Endothelial cell of umbilical vein (primary cell): Measurements from ENCODE around the gene PRKACB. TPM values are rescaled to one million over a fixed set of nuclear protein-coding genes. Genes with fewer than 3 reads are reported as not detected.

Source experiments
- BruUV-seq: library from RNA; stranded (reverse); fragments of 400-500 nt; replicated peaks from 2 replicates; lab custom pipeline; 2021; lab: Mats Ljungman, UMichigan
- CTCF ChIA-PET: fragments of 300-600, 350-600 bp; sonication (Branson Sonifier 250); formaldehyde crosslinking; loops from one replicate; lab custom pipeline; 2021; ENCODE audit warnings: antibody characterized with exemption, inconsistent platforms; lab: Charles Lee
- POLR2A ChIA-PET: fragments of 300-600, 350-600 bp; sonication (Branson Sonifier 250); formaldehyde crosslinking; loops from one replicate; lab custom pipeline; 2021; ENCODE audit warnings: antibody characterized with exemption, inconsistent platforms; lab: Charles Lee
- DNase-seq: peaks from one replicate; pipeline ENCODE4 v3.0.0-alpha.2; 2011; ENCODE audit warnings: low read depth, low spot score
- FAIRE-seq: peaks from 2 replicates; lab custom pipeline; 2011; peaks lifted over from hg19 to GRCh38; lab: Jason Lieb, UNC
- H2AFZ ChIP-seq: 2 replicates; pipeline ENCODE4 v1.6.0; 2012; ENCODE audit warnings: low read depth, low read length, control low read depth, inconsistent platforms
- H3K27ac ChIP-seq: 2 replicates; pipeline ENCODE4 v1.5.1; 2011; ENCODE audit warnings: low read depth, mild to moderate bottlenecking, control low read depth, low read length, moderate library complexity; ENCODE audit not compliant: insufficient read depth
- H3K27me3 ChIP-seq, 2 experiments: 2 replicates each; pipeline versions ENCODE4 v1.6.0 to v1.6.1; 2011; ENCODE audit warnings: low read length in 2 of 2, mixed read lengths in 1 of 2; ENCODE audit not compliant: control insufficient read depth in 2 of 2, insufficient read depth in 2 of 2
- H3K36me3 ChIP-seq, 2 experiments: 2 replicates in 1 of 2; 3 replicates in 1 of 2; pipeline ENCODE4 v1.5.1; 2011; ENCODE audit warnings: low read length in 2 of 2, mild to moderate bottlenecking in 1 of 2, moderate library complexity in 1 of 2; ENCODE audit not compliant: control insufficient read depth in 2 of 2, insufficient read depth in 2 of 2; ENCODE audit errors: extremely low read depth in 1 of 2
- H3K4me1 ChIP-seq: 3 replicates; pipeline ENCODE4 v1.5.1; 2011; ENCODE audit warnings: mild to moderate bottlenecking, low read length; ENCODE audit not compliant: control insufficient read depth, insufficient read depth; ENCODE audit errors: extremely low read depth
- H3K4me2 ChIP-seq: 2 replicates; pipeline ENCODE4 v1.6.1; 2011; ENCODE audit warnings: low read length, control low read depth, mixed read lengths; ENCODE audit not compliant: insufficient read depth
- H3K4me3 ChIP-seq, 3 experiments: fragments of 200-600 bp in 1 of 3; sonication (generic), shearing (Covaris generic) in 1 of 3; replicated peaks in 1 of 3; 2 replicates each; pipeline ENCODE4 v1.5.1; 2011 to 2016; ENCODE audit warnings: control low read depth in 3 of 3, low read length in 3 of 3, mild to moderate bottlenecking in 2 of 3, inconsistent platforms in 1 of 3, low read depth in 1 of 3, moderate library complexity in 1 of 3; ENCODE audit not compliant: insufficient read depth in 1 of 3
- H3K79me2 ChIP-seq: 2 replicates; pipeline ENCODE4 v1.6.0; 2012; ENCODE audit warnings: low read length, inconsistent platforms; ENCODE audit not compliant: control insufficient read depth, insufficient read depth
- H3K9ac ChIP-seq: replicated peaks from 2 replicates; pipeline ENCODE3; 2011; ENCODE audit warnings: low read length, control low read depth; ENCODE audit not compliant: insufficient read depth; ENCODE audit errors: extremely low read depth
- H3K9me1 ChIP-seq: replicated peaks from 3 replicates; pipeline ENCODE4 v1.6.0; 2011; ENCODE audit warnings: mild to moderate bottlenecking, low read length; ENCODE audit not compliant: control insufficient read depth, insufficient read depth; ENCODE audit errors: extremely low read depth
- H3K9me3 ChIP-seq: replicated peaks from 2 replicates; pipeline ENCODE4 v1.5.1; 2012; ENCODE audit warnings: low read length, inconsistent platforms; ENCODE audit not compliant: control insufficient read depth, insufficient read depth
- H4K20me1 ChIP-seq: replicated peaks from 2 replicates; pipeline ENCODE3; 2011; ENCODE audit warnings: mild to moderate bottlenecking, low read length; ENCODE audit not compliant: control insufficient read depth, insufficient read depth; ENCODE audit errors: extremely low read depth
- CTCF ChIP-seq, 2 donors: IDR thresholded peaks; 1 replicate in 1 of 2; 2 replicates in 1 of 2; pipeline ENCODE4 v1.5.1; 2011; ENCODE audit warnings: low read length in 2 of 2, mild to moderate bottlenecking in 2 of 2, moderate library complexity in 2 of 2, control low read depth in 1 of 2, inconsistent platforms in 1 of 2, low read depth in 1 of 2; ENCODE audit not compliant: insufficient read depth in 1 of 2; ENCODE audit errors: extremely low read depth in 1 of 2
- EZH2 ChIP-seq: IDR thresholded peaks from 2 replicates; pipeline ENCODE4 v1.6.1; 2012; ENCODE audit warnings: borderline replicate concordance, low read depth, mild to moderate bottlenecking, moderate library complexity, low read length, inconsistent platforms; ENCODE audit not compliant: severe bottlenecking
- FOS ChIP-seq: IDR thresholded peaks from 2 replicates; pipeline ENCODE4 v1.6.1; 2011; ENCODE audit warnings: mild to moderate bottlenecking, low read length, moderate library complexity, borderline replicate concordance; ENCODE audit not compliant: insufficient read depth
- GATA2 ChIP-seq: IDR thresholded peaks from 2 replicates; pipeline ENCODE4 v1.7.0; 2011; ENCODE audit warnings: low read depth, mild to moderate bottlenecking, moderate library complexity, mixed read lengths, low read length; ENCODE audit not compliant: insufficient read length, insufficient read depth
- JUN ChIP-seq: IDR thresholded peaks from 2 replicates; pipeline ENCODE4 v1.6.1; 2011; ENCODE audit warnings: borderline replicate concordance, low read depth; ENCODE audit not compliant: insufficient read length, insufficient read depth
- MAX ChIP-seq: IDR thresholded peaks from 2 replicates; pipeline ENCODE4 v1.6.1; 2011; ENCODE audit not compliant: insufficient read depth, insufficient read length
- MYC ChIP-seq: IDR thresholded peaks from one replicate; pipeline ENCODE4 v1.6.1; 2011; ENCODE audit warnings: mild to moderate bottlenecking, low read depth, low read length
- POLR2A ChIP-seq: IDR thresholded peaks from 2 replicates; pipeline ENCODE4 v1.6.1; 2012; ENCODE audit warnings: low read depth, mild to moderate bottlenecking, control low read depth, low read length
- POLR2AphosphoS5 ChIP-seq: IDR thresholded peaks from 2 replicates; pipeline ENCODE4 v1.6.1; 2012; ENCODE audit warnings: low read depth, mild to moderate bottlenecking, control low read depth, low read length, moderate library complexity; ENCODE audit not compliant: insufficient read depth
- dilution Hi-C: fragments of 300-500 bp; cut with MboI; formaldehyde crosslinking; loops from one replicate; pipeline ENCODE4 v1.15.0; 2019; ENCODE audit warnings: low sequenced_read_pairs; ENCODE audit not compliant: extremely low pct_ligation_motif_present
- intact Hi-C: fragments of 100-400 bp; cut with micrococcal nuclease; formaldehyde crosslinking; loops from one replicate; pipeline ENCODE4 v1.10.0; 2022
- polyA plus RNA-seq, 4 experiments: library from polyadenylated mRNA; depleted of rRNA in 3 of 4; stranded (reverse) in 3 of 4; unstranded in 1 of 4; fragments of >200 nt; gene quantifications; 2 replicates each; pipeline versions ENCODE4 v1.2.1 to v1.2.3, GENCODE V29; 2011 to 2012; ENCODE audit warnings: missing spikeins in 1 of 4
- total RNA-seq: library from RNA; stranded (reverse); gene quantifications from 2 replicates; pipeline ENCODE4 v1.2.3, GENCODE V29; 2021

The PRKACB gene
- total and polyA plus RNA-seq, 2 donors (not counting 3 experiments of a cell fraction or from before 2014, with no cell fraction given) = 19.1 to 77.5 TPM

- ChIA-PET CTCF (no interaction called here), POLR2A (no interaction called here)
- H3K9ac ChIP-seq = no peak overlapping the region
- H3K9me1 ChIP-seq = no peaks in the 10 kb centered on the region
- no peak overlapping the region for H3K4me3 ChIP-seq
- BruUV-seq = no TSS peak
- FAIRE-seq = no peak
- H3K4me2 ChIP-seq = no peak overlapping the region
- no peaks in the 10 kb centered on the region for H3K36me3 ChIP-seq
- H2AFZ ChIP-seq = no peak overlapping the region
- no peak overlapping the region for H3K27ac ChIP-seq
- TF ChIP-seq GATA2 (no peak), POLR2A (no peak), JUN (no peak), MAX (no peak), MYC (no peak), FOS (no peak), CTCF (IDR thresholded peaks at IDR 0.05; ENCODE audit: extremely low read depth in 1 of 2, insufficient read depth in 1 of 2, low read depth in 1 of 2, low read length in 2 of 2) (no peak), EZH2 (no peak), POLR2AphosphoS5 (no peak)
- H3K9me3 ChIP-seq = no peaks in the 10 kb centered on the region
- intact Hi-C loops (no loop called here), dilution Hi-C loops (no loop called here)
- no peaks in the 10 kb centered on the region for H4K20me1 ChIP-seq
- H3K4me1 ChIP-seq = no peaks in the 10 kb centered on the region
- no peaks in the 10 kb centered on the region for H3K79me2 ChIP-seq
- no peaks in the 10 kb centered on the region for H3K27me3 ChIP-seq
- DNase-seq = no peak
These were observed 134.8 kb downstream of the PRKACB start for GRCh38 chr1:84278905-84279304.
